ENCODE measurements around the gene CDH23.

DNA sequence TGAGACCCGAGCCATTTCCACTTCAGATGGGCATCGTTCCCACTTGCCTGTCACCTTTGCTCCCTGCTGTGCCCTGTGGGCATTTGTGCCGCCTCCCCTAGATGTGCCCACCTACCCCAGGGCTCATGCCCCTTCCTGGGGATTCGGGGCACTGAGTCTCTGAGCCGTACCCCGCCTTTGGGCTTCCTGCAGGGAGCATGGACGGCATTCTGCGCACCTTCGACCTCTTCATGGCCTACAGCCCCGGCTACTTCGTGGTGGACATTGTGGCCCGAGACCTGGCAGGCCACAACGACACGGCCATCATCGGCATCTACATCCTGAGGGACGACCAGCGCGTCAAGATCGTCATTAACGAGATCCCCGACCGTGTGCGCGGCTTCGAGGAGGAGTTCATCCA is 412.9 kb downstream of the CDH23 start:
- TF ChIP-seq CTCF (IDR thresholded peaks at IDR 0.05) = no peak
- TF ChIP-seq POLR2A (IDR thresholded peaks at IDR 0.05) = no peak

Data from uterus (tissue), 2 donors.